Measurements from ENCODE around the gene KDR.

Gene KDR

GRCh38 chr4:55124322-55125076 lies 896 bp downstream of the KDR start:
- no peak for DNase-seq (ENCODE audit: low read depth, low spot score)
- no peak overlapping the region for H3K27ac ChIP-seq

DNA sequence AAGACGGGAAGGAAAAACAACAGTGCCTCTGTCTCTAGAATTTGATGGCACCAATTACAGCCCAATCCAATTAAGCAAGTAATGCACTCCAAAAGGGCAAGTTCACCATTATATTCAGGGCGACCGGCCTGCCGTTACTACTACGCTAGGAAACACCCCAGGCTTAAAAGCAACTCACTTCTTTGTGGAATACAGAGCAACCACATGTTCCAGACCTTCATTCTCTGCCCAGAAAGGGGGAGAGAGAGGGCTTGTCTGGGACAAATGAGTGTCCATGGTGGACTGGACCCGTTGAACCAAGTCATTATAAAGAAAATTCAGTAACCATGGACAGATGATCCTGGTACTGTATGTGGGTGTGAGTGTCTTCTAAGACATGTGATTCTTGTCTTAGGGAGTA lies 1.6 kb downstream of the KDR start:
- H3K27ac ChIP-seq, result no peak overlapping the region
- no peak for DNase-seq (ENCODE audit: low read depth, low spot score)

GRCh38 chr4:55122235-55122634 lies 3.2 kb downstream of the KDR start:
- no peak for DNase-seq (ENCODE audit: low read depth, low spot score)
- H3K27ac ChIP-seq, result no peak overlapping the region

DNA sequence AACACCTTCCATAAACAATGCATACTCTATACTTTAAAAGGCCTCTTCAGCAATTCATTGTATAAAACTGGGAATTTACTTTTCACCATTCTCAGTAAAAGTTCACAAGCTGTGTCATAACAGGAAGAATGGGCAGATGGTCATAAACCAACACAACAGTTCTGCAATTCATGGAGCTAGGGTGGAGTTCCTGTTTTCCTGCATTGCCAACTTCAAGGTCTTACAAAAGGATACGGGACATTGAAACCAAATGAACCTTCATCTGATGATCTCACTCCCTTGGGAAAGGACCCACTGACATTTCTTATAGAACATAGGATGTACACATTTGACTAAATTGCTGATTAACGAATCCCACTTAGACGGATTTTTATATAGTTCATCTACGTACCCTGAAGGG lies 4.1 kb downstream of the KDR start:
- no peak overlapping the region for H3K27ac ChIP-seq
- DNase-seq (ENCODE audit: low read depth, low spot score), result no peak

- no peak for DNase-seq (ENCODE audit: low read depth, low spot score)
- no peak overlapping the region for H3K27ac ChIP-seq
Measured at GRCh38 chr4:55118397-55118796, 7.0 kb downstream of the KDR start.

- H3K27ac ChIP-seq, result no peak overlapping the region
- DNase-seq (ENCODE audit: low read depth, low spot score), result no peak
Measured at GRCh38 chr4:55117511-55117910, 7.9 kb downstream of the KDR start.

GRCh38 chr4:55116450-55116849 lies 8.9 kb downstream of the KDR start:
- no peak overlapping the region for H3K27ac ChIP-seq
- no peak for DNase-seq (ENCODE audit: low read depth, low spot score)

- DNase-seq (ENCODE audit: low read depth, low spot score), result no peak
- no peak overlapping the region for H3K27ac ChIP-seq
Measured at GRCh38 chr4:55111601-55112000, 13.8 kb downstream of the KDR start.

- H3K27ac ChIP-seq, result no peak overlapping the region
- no peak for DNase-seq (ENCODE audit: low read depth, low spot score)
Measured at GRCh38 chr4:55110131-55110530, 15.3 kb downstream of the KDR start.

- no peak overlapping the region for H3K27ac ChIP-seq
- DNase-seq (ENCODE audit: low read depth, low spot score), result no peak
Measured at GRCh38 chr4:55107054-55107453, 18.3 kb downstream of the KDR start.

- no peak overlapping the region for H3K27ac ChIP-seq
- no peak for DNase-seq (ENCODE audit: low read depth, low spot score)
Measured at GRCh38 chr4:55103224-55103623, 22.2 kb downstream of the KDR start.

DNA sequence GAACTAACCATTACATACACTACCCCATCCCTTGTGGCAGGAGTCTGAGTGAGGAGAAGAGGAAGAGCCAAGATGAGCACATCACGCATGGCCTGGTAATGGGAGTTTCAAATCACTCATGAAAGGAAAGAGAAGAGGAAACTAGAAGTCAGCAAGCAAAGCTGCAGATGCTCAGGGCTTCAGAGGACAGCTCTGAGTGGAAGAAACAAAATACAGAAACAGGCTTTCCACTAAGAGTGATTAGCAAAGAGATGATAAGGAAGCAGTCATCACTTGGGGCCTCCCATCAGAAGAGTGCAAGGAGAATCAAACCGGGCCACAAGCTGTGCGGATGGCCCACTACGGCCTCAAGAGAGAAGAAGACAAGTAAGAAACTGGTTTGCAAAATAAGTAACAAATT lies 25.6 kb downstream of the KDR start:
- no peak for DNase-seq (ENCODE audit: low read depth, low spot score)
- no peak overlapping the region for H3K27ac ChIP-seq

- no peak overlapping the region for H3K27ac ChIP-seq
- DNase-seq (ENCODE audit: low read depth, low spot score), result no peak
Measured at GRCh38 chr4:55098456-55099204, 26.8 kb downstream of the KDR start.

GRCh38 chr4:55096619-55097018 lies 28.8 kb downstream of the KDR start:
- DNase-seq (ENCODE audit: low read depth, low spot score), result no peak
- no peak overlapping the region for H3K27ac ChIP-seq

- DNase-seq (ENCODE audit: low read depth, low spot score), result no peak
- H3K27ac ChIP-seq, result no peak overlapping the region
Measured at GRCh38 chr4:55096045-55096444, 29.4 kb downstream of the KDR start.

GRCh38 chr4:55092504-55092903 lies 32.9 kb downstream of the KDR start:
- DNase-seq (ENCODE audit: low read depth, low spot score), result no peak
- H3K27ac ChIP-seq, result no peak overlapping the region

DNA sequence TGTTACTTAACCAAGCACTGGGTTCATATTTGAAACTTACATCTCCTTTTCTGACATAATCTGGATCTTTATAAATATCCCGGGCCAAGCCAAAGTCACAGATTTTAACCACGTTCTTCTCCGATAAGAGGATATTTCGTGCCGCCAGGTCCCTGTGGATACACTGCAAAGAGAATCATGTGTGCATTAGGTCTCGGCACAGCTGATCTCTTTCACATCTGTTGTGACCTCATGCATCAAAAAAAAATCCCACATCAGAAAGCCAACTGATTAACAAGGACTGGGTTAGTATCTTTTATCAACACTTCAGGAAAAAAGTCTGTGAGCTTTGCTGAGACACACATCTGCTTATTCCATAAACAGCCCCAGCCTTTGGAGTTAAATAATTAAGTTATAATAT lies 35.5 kb downstream of the KDR start:
- H3K27ac ChIP-seq, result no peak overlapping the region
- no peak for DNase-seq (ENCODE audit: low read depth, low spot score)

DNA sequence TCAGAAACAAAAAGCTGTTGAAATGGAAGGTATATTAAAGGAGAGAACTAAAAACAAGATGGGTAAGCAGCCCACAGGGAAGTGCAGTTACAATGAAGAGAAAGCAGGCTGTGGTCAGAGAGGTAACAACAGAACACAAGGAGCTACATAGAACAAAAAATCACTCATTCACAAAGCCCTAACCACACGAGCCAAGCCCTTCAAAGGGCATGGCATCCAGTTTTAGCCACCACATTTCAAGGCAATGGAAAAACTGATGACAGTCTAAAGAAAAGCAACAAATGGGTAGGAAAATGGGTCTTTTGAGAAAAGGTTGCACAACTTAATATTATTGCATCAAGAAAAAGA lies 37.5 kb downstream of the KDR start:
- DNase-seq (ENCODE audit: low read depth, low spot score), result no peak
- no peak overlapping the region for H3K27ac ChIP-seq

- H3K27ac ChIP-seq, result no peak overlapping the region
- no peak for DNase-seq (ENCODE audit: low read depth, low spot score)
Measured at GRCh38 chr4:55087009-55087912, 38.1 kb downstream of the KDR start.

DNA sequence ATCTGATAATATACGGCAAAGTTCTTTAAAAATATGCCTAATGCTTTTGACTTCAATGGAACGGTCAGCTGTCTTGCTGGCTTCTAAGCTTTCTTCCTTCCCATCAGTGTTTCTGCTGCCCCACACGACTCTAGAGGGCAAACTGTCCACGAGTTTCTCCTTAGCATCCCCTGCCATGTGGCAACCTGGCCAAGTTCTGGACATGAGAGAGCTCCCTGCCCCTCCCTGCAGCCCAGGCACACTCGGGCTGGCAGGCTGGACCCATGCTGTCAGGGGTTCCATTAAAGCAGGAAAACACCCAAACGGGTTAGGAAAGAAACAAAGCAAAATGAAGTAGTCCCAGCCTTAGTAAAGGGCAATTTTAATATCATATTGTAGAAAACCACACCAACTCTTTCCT lies 38.8 kb downstream of the KDR start:
- no peak for DNase-seq (ENCODE audit: low read depth, low spot score)
- no peak overlapping the region for H3K27ac ChIP-seq

GRCh38 chr4:55083735-55084134 lies 41.7 kb downstream of the KDR start:
- H3K27ac ChIP-seq, result no peak overlapping the region
- DNase-seq (ENCODE audit: low read depth, low spot score), result no peak

All from epithelial cell of prostate (primary cell).